Activated naive CD4-positive, alpha-beta T cell treated with anti-CD3 and anti-CD28 coated beads, Interleukin-2, amount 50 U/mL, for 16 hours (primary cell): ENCODE measurements around the gene KCNG3.

Experiments used
- DNase-seq: peaks from one replicate; pipeline ENCODE4 v3.0.0-alpha.2; 2020

Gene KCNG3

GRCh38 chr2:42480402-42480801 is 13.4 kb downstream of the KCNG3 start:
- DNase-seq, result no peak

- DNase-seq, result no peak
Observed at GRCh38 chr2:42474765-42475454, 18.9 kb downstream of the KCNG3 start.

- no peak for DNase-seq
Observed at GRCh38 chr2:42470706-42471105, 23.1 kb downstream of the KCNG3 start.

GRCh38 chr2:42464631-42465030 is 29.2 kb downstream of the KCNG3 start:
- no peak for DNase-seq

- DNase-seq, result no peak
Observed at GRCh38 chr2:42463570-42463969, 30.2 kb downstream of the KCNG3 start.

GRCh38 chr2:42459296-42459695 is 34.5 kb downstream of the KCNG3 start:
- DNase-seq, result no peak

GRCh38 chr2:42458396-42458795 is 35.4 kb downstream of the KCNG3 start:
- no peak for DNase-seq

GRCh38 chr2:42457011-42457410 is 36.8 kb downstream of the KCNG3 start:
- DNase-seq, result no peak

GRCh38 chr2:42456126-42456839 is 37.5 kb downstream of the KCNG3 start:
- DNase-seq, result no peak

- no peak for DNase-seq
Observed at GRCh38 chr2:42452545-42452944, 41.2 kb downstream of the KCNG3 start.

GRCh38 chr2:42450136-42450535 is 43.6 kb downstream of the KCNG3 start:
- no peak for DNase-seq

- DNase-seq, result no peak
Observed at GRCh38 chr2:42449163-42450087, 44.4 kb downstream of the KCNG3 start.

- DNase-seq, result no peak
Observed at GRCh38 chr2:42448163-42448562, 45.6 kb downstream of the KCNG3 start.

GRCh38 chr2:42446503-42447271 is 47.1 kb downstream of the KCNG3 start:
- no peak for DNase-seq

- no peak for DNase-seq
Observed at GRCh38 chr2:42443718-42444399, 49.9 kb downstream of the KCNG3 start.

GRCh38 chr2:42442774-42443173 is 51.0 kb downstream of the KCNG3 start:
- DNase-seq, result no peak

GRCh38 chr2:42438685-42439084 is 55.1 kb downstream of the KCNG3 start:
- no peak for DNase-seq

GRCh38 chr2:42436370-42436769 is 57.4 kb downstream of the KCNG3 start:
- no peak for DNase-seq

GRCh38 chr2:42435628-42436027 is 58.2 kb downstream of the KCNG3 start:
- DNase-seq, result no peak

GRCh38 chr2:42430188-42430587 is 63.6 kb downstream of the KCNG3 start:
- DNase-seq, result no peak

- no peak for DNase-seq
Observed at GRCh38 chr2:42429352-42429751, 64.4 kb downstream of the KCNG3 start.

- DNase-seq, result no peak
Observed at GRCh38 chr2:42425697-42426096, 68.1 kb downstream of the KCNG3 start.
